GM12873 (cell line): ENCODE data around the gene CIAPIN1.

Source experiments
- CTCF ChIP-seq: IDR thresholded peaks from 2 replicates; pipeline ENCODE4 v1.5.1; 2012; ENCODE audit warnings: low read depth, mild to moderate bottlenecking, moderate library complexity, low read length, control low read depth; ENCODE audit not compliant: insufficient read depth; ENCODE audit errors: missing control alignments

CIAPIN1 gene

DNA sequence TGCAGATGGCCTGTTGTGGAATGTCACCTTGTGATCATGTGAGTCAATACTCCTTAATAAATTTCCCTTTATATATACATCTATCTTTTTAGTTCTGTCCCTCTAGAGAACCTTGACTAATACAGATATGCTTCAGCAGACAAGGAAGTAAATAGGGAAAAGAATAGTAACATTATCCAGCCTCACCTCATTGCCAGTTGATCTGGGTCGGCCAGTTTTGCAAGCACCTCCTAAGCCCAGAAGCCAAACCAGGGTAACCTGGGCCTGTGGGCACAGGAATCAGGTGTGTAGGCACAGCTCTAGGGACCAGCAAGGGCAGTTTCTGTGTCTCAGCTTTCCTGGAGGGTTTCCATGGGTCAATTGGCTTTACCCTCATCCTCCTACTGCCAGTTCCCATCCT, 54.5 kb downstream of the CIAPIN1 start:
- TF ChIP-seq CTCF: no peak

GRCh38 chr16:57391708-57392107, 55.5 kb downstream of the CIAPIN1 start:
- no peak for TF ChIP-seq CTCF

DNA sequence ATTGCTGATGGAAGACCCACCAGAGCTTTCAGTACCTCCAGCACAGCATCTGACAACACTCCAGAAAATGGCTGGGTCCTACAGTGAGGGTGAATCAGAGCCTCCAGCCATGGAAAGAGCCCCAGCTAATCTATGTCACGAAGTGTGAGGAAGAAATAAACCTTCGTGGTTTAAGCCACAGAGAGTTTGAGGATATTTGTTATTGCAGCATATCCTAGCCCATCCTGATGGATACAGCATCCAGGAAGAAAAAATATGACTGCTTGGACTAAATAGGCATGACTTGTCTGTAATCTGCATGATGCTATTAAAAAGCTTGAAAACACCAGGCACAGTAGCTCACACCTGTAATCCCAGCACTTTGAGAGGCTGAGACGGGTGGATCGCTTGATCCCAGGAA, 55.9 kb downstream of the CIAPIN1 start:
- TF ChIP-seq CTCF: no peak

DNA sequence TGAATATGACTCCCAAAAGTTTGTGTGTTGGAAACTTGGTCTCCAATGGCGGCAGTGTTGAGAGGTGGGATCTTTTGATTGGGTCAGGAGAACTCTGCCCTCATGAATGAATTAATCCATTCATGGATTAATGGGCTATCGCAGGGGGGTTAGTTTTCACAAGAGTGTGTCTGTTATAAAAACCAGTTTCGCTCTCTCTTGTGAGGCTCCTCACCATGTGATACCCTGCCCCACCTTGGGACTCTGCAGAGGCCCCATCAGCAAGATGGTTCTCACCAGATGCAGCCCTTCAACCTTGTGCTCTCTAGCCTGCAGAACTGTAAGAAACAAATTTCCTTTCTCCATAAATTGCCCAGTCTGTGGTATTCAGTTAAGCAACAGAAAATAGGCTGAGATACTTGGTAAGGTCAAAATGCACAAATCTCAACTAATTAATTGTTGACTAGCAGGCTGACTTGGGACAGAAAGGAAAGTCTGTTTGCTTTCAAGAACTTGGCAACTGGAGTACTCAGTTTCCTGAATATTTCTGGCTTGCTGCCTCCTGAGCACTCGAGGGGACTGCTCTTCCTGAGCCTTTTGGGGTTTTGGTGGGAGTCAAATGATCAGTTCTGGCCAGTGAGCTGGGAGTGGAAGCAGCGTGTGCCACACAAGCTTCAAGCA, 56.4 kb downstream of the CIAPIN1 start:
- TF ChIP-seq CTCF: no peak

- TF ChIP-seq CTCF: no peak
Observed at GRCh38 chr16:57389087-57389468, 58.1 kb downstream of the CIAPIN1 start.

DNA sequence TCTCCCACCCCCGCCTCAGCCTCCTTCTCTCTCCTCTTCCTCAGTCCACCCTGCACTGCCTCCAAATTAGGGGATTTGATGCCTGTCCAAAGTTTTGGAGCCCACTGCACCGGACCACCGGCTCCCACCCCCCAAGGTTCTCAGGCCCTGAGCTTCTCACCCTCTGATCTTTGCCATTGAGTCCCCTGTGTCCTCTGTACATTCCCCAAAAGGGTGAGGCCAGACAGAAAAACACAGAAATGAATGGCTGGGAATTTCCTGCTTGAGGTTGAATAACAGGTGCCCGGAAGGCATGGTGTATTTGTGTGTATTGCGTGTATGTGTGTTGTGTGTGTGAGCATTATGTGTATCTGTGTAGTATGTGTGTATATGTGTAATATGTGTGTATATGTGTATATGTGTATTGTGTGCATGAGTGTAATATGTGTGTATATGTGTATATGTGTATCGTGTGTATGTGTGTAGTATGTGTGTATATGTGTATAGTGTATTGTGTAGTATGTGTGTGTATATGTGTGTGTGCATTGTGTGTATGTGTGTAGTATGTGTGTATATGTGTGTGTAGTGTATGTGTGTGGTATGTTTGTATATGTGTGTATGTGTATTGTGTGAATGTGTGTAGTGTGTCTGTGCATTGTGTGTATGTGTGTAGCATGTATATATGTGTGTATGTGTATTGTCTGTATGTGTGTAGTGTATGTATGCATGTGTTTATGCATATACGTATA, 58.7 kb downstream of the CIAPIN1 start:
- TF ChIP-seq CTCF: no peak

GRCh38 chr16:57387598-57388354, 59.4 kb downstream of the CIAPIN1 start:
- no peak for TF ChIP-seq CTCF
